Thyroid gland (tissue), 4 donors: ENCODE results near the gene SYMPK.

Experiments used
- CTCF ChIP-seq, 6 experiments: fragments of 200-600 bp in 3 of 6; fragments of 450-650 bp in 3 of 6; sonication (generic) in 3 of 6; IDR thresholded peaks; one replicate each; pipeline ENCODE4 v1.5.1; 2016 to 2019; ENCODE audit warnings: antibody characterized with exemption in 6 of 6, mild to moderate bottlenecking in 2 of 6, inconsistent platforms in 1 of 6, moderate library complexity in 1 of 6
- POLR2A ChIP-seq, 2 donors: fragments of 450-650 bp; IDR thresholded peaks; one replicate each; pipeline ENCODE4 v1.6.1; 2017; ENCODE audit warnings: antibody characterized with exemption in 2 of 2, mild to moderate bottlenecking in 2 of 2, moderate library complexity in 1 of 2

- TF ChIP-seq CTCF (IDR thresholded peaks at IDR 0.05): no peak
- no peak for TF ChIP-seq POLR2A (IDR thresholded peaks at IDR 0.05)
These were observed 48.3 kb upstream of the SYMPK start for GRCh38 chr19:45911291-45911690.
